H1 (cell line): ENCODE results near the gene HSPB1. TPM values are rescaled to one million over a fixed set of nuclear protein-coding genes. Genes with fewer than 3 reads are reported as not detected.

ENCODE experiments used
- BCL11A ChIP-seq, 2 experiments: IDR thresholded peaks; one replicate each; pipeline ENCODE4 v1.6.1; 2011; ENCODE audit warnings: low read depth in 2 of 2, low read length in 2 of 2, mild to moderate bottlenecking in 2 of 2
- CBX5 ChIP-seq: fragments of 300-800, 300-1000 bp; sonication (generic); IDR thresholded peaks from 2 replicates; pipeline ENCODE4 v1.7.1; 2016; ENCODE audit warnings: antibody characterized with exemption, low read length, low read depth
- E2F6 ChIP-seq: IDR thresholded peaks from 2 replicates; pipeline ENCODE4 v1.6.1; 2012; ENCODE audit warnings: inconsistent platforms
- EGR1 ChIP-seq: IDR thresholded peaks from 2 replicates; pipeline ENCODE4 v1.6.1; 2011; ENCODE audit warnings: low read depth, low read length, borderline replicate concordance
- POLR2A ChIP-seq, 2 experiments: IDR thresholded peaks; 1 replicate in 1 of 2; 2 replicates in 1 of 2; pipeline ENCODE4 v1.6.1; 2011; ENCODE audit warnings: low read depth in 2 of 2, low read length in 2 of 2, mild to moderate bottlenecking in 2 of 2; ENCODE audit errors: control extremely low read depth in 1 of 2
- RXRA ChIP-seq: IDR thresholded peaks from 2 replicates; pipeline ENCODE4 v1.6.1; 2011; ENCODE audit warnings: low read depth, mild to moderate bottlenecking, low read length, moderate library complexity; ENCODE audit not compliant: insufficient read depth
- SAP30 ChIP-seq: fragments of 300-600 bp; sonication (generic); IDR thresholded peaks from 2 replicates; pipeline ENCODE4 v1.7.1; 2012; ENCODE audit warnings: low read length, moderate library complexity, mild to moderate bottlenecking, inconsistent platforms; ENCODE audit not compliant: insufficient read depth, insufficient replicate concordance
- SIN3A ChIP-seq, 2 experiments: IDR thresholded peaks in 1 of 2; conservative IDR thresholded peaks in 1 of 2; 2 replicates each; pipeline ENCODE4 v1.6.1; 2011 to 2012; ENCODE audit warnings: low read length in 2 of 2, improper control_type of control experiment in 1 of 2, low read depth in 1 of 2, mild to moderate bottlenecking in 1 of 2
- SIRT6 ChIP-seq: IDR thresholded peaks from one replicate; pipeline ENCODE4 v1.7.1; 2012; ENCODE audit warnings: low read length, inconsistent platforms
- SIX5 ChIP-seq: IDR thresholded peaks from 2 replicates; pipeline ENCODE4 v1.6.1; 2011; ENCODE audit warnings: mild to moderate bottlenecking, low read depth, low read length
- SRF ChIP-seq: IDR thresholded peaks from 2 replicates; pipeline ENCODE4 v1.6.1; 2011; ENCODE audit warnings: mild to moderate bottlenecking, low read depth, low read length, moderate library complexity
- TAF1 ChIP-seq: IDR thresholded peaks from 2 replicates; pipeline ENCODE4 v1.6.1; 2011; ENCODE audit warnings: mild to moderate bottlenecking, low read depth, low read length
- TBP ChIP-seq: IDR thresholded peaks from 2 replicates; pipeline ENCODE4 v1.6.1; 2011; ENCODE audit warnings: low read depth, low read length, improper control_type of control experiment
- USF2 ChIP-seq: IDR thresholded peaks from 2 replicates; pipeline ENCODE4 v1.6.1; 2011; ENCODE audit warnings: low read length, improper control_type of control experiment
- YY1 ChIP-seq: IDR thresholded peaks from 2 replicates; pipeline ENCODE4 v1.6.1; 2011; ENCODE audit warnings: low read depth, mild to moderate bottlenecking, low read length
- ZNF274 ChIP-seq: IDR thresholded peaks from 2 replicates; pipeline ENCODE4 v1.7.0; 2012; ENCODE audit warnings: low read length, borderline replicate concordance; ENCODE audit errors: extremely low read depth
- polyA plus RNA-seq, 7 experiments: library from polyadenylated mRNA; depleted of rRNA in 3 of 7; stranded (reverse) in 5 of 7; unstranded in 2 of 7; fragments of >200 nt in 5 of 7; fragments of 200-250 nt in 2 of 7; gene quantifications; 1 replicate in 5 of 7; 2 replicates in 1 of 7; 4 replicates in 1 of 7; pipeline versions ENCODE4 v1.2.1 to v1.2.3, GENCODE V29; 2011 to 2013; ENCODE audit warnings: missing spikeins in 2 of 7, mixed read lengths in 2 of 7
- total RNA-seq: library from RNA; stranded (reverse); fragmentation: NEBNext Ultra II Directional; extraction: Animal tissue kit (Norgen Biotek cat#: 25700); gene quantifications from 2 replicates; pipeline ENCODE4 v1.2.1, GENCODE V29; 2021
- TF ChIP-seq, protein P1 (sequence below), 3 experiments: IDR thresholded peaks; 1 replicate in 2 of 3; 2 replicates in 1 of 3; pipeline versions ENCODE4 v1.5.1 to v1.6.1; 2011; ENCODE audit warnings: low read length in 3 of 3, mild to moderate bottlenecking in 3 of 3, inconsistent platforms in 2 of 3, low read depth in 1 of 3, moderate library complexity in 1 of 3; ENCODE audit not compliant: insufficient read depth in 1 of 3; ENCODE audit errors: control extremely low read depth in 1 of 3
- TF ChIP-seq, protein P2 (sequence below): IDR thresholded peaks from 2 replicates; pipeline ENCODE4 v1.6.1; 2012; ENCODE audit warnings: inconsistent platforms
- TF ChIP-seq, protein P3 (sequence below): IDR thresholded peaks from 2 replicates; pipeline ENCODE4 v1.6.1; 2011; ENCODE audit warnings: low read depth, mild to moderate bottlenecking, low read length; ENCODE audit not compliant: insufficient read depth

The HSPB1 gene
- total and polyA plus RNA-seq, 2 of the 8 experiments (the other 6 are each of a cell fraction or from before 2014, with no cell fraction given): 165 to 254 TPM

DNA sequence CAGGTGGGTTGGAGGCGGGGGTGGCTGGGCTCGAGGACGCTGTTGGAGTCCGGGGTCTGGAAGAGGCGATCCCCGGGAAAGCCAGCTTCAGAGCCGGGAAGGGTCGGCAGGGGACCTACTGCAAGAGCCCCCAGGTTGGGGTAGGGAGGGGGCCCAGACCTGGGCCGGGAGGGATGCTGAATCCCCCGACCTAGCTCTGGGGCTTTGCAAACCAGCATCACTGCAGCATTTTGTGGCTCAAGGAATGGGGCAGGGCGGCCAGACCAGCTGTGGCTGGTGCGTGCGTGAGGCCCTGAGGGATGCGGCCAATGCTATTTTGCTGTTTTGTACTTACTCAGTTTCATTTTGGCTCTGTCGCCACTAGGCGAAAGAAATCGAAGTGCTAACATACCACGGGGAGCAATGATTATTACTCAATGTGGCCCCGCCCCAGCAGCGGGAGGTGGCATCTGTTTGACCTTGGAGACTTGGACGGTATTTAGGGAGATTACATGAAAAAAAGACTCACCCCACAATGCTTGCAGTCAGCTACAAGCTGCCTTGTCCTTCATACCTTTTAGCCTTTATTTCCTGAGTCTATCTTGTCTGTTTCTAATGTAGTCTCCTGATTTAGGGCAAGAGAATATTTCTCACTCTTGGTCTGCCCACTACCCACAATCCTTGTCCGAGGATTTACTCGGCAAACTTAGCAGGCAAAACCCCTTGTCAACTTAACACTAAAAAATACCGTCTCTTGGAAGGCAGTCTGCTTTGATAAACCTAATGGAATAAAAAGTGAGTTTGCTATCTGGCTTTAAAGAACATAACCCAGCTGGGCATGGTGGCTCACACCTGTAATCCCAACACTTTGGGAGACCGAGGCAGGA, 16.2 kb downstream of the HSPB1 start (continued):
- TF ChIP-seq, protein P1, sequence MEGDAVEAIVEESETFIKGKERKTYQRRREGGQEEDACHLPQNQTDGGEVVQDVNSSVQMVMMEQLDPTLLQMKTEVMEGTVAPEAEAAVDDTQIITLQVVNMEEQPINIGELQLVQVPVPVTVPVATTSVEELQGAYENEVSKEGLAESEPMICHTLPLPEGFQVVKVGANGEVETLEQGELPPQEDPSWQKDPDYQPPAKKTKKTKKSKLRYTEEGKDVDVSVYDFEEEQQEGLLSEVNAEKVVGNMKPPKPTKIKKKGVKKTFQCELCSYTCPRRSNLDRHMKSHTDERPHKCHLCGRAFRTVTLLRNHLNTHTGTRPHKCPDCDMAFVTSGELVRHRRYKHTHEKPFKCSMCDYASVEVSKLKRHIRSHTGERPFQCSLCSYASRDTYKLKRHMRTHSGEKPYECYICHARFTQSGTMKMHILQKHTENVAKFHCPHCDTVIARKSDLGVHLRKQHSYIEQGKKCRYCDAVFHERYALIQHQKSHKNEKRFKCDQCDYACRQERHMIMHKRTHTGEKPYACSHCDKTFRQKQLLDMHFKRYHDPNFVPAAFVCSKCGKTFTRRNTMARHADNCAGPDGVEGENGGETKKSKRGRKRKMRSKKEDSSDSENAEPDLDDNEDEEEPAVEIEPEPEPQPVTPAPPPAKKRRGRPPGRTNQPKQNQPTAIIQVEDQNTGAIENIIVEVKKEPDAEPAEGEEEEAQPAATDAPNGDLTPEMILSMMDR (IDR thresholded peaks at IDR 0.05; ENCODE audit: control extremely low read depth in 1 of 3, insufficient read depth in 1 of 3, low read depth in 1 of 3, low read length in 3 of 3): peak in 1 of 3 experiments; percentile 13; a peak in 1 of 4 replicates
- TF ChIP-seq TAF1: no peak
- peak; percentile 54 for TF ChIP-seq SAP30
- TF ChIP-seq ZNF274: no peak
- no peak for TF ChIP-seq TBP
- no peak for TF ChIP-seq SIN3A (conservative IDR thresholded peaks at IDR 0.05 in 1 of 2, IDR thresholded peaks at IDR 0.05 in 1 of 2; ENCODE audit: low read depth in 1 of 2, low read length in 2 of 2)
- no peak; the same call in 1 of the 2 replicates for TF ChIP-seq EGR1
- no peak for TF ChIP-seq USF2
- TF ChIP-seq SIX5: no peak
- no peak for TF ChIP-seq SRF
- no peak for TF ChIP-seq YY1
- TF ChIP-seq BCL11A (IDR thresholded peaks at IDR 0.05; ENCODE audit: low read depth in 2 of 2, low read length in 2 of 2): no peak
- TF ChIP-seq RXRA: no peak
- TF ChIP-seq, protein P2, sequence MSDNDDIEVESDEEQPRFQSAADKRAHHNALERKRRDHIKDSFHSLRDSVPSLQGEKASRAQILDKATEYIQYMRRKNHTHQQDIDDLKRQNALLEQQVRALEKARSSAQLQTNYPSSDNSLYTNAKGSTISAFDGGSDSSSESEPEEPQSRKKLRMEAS: no peak
- TF ChIP-seq, protein P3, sequence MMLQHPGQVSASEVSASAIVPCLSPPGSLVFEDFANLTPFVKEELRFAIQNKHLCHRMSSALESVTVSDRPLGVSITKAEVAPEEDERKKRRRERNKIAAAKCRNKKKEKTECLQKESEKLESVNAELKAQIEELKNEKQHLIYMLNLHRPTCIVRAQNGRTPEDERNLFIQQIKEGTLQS: no peak
- TF ChIP-seq CBX5: no peak
- TF ChIP-seq E2F6: peak; percentile 6; the same call in 1 of the 2 replicates
- peak in 1 of 2 experiments; percentile 64; a peak in 2 of 3 replicates for TF ChIP-seq POLR2A (IDR thresholded peaks at IDR 0.05; ENCODE audit: control extremely low read depth in 1 of 2, low read depth in 2 of 2, low read length in 2 of 2)
- no peak for TF ChIP-seq SIRT6
